ENCODE measurements around the gene CAPZA1. TPM values are rescaled to one million over a fixed set of nuclear protein-coding genes. Genes with fewer than 3 reads are reported as not detected.
A peak's percentile ranks its signal among the peaks of the same experiment; 100 is the strongest.

Gene CAPZA1
- total RNA-seq, 1 donor from 2014 or later, result 143 TPM

GRCh38 chr1:112687785-112688496, 68.3 kb downstream of the CAPZA1 start:
- ATAC-seq (no peak), DNase-seq (no peak)
- Histone ChIP-seq H3K27ac (no peak overlapping the region), H3K4me1 (no peaks in the 10 kb centered on the region), H3K4me3 (no peak overlapping the region), H3K9me3 (no peaks in the 10 kb centered on the region), H3K27me3 (ENCODE audit: low read depth) (no peaks in the 10 kb centered on the region), H3K36me3 (peaks cover 36% of the 10 kb centered on the region)
- intact Hi-C loops (cut with DNase I), result no loop called here
- TF ChIP-seq, protein P1, sequence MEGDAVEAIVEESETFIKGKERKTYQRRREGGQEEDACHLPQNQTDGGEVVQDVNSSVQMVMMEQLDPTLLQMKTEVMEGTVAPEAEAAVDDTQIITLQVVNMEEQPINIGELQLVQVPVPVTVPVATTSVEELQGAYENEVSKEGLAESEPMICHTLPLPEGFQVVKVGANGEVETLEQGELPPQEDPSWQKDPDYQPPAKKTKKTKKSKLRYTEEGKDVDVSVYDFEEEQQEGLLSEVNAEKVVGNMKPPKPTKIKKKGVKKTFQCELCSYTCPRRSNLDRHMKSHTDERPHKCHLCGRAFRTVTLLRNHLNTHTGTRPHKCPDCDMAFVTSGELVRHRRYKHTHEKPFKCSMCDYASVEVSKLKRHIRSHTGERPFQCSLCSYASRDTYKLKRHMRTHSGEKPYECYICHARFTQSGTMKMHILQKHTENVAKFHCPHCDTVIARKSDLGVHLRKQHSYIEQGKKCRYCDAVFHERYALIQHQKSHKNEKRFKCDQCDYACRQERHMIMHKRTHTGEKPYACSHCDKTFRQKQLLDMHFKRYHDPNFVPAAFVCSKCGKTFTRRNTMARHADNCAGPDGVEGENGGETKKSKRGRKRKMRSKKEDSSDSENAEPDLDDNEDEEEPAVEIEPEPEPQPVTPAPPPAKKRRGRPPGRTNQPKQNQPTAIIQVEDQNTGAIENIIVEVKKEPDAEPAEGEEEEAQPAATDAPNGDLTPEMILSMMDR (IDR thresholded peaks at IDR 0.05), result no peak

DNA sequence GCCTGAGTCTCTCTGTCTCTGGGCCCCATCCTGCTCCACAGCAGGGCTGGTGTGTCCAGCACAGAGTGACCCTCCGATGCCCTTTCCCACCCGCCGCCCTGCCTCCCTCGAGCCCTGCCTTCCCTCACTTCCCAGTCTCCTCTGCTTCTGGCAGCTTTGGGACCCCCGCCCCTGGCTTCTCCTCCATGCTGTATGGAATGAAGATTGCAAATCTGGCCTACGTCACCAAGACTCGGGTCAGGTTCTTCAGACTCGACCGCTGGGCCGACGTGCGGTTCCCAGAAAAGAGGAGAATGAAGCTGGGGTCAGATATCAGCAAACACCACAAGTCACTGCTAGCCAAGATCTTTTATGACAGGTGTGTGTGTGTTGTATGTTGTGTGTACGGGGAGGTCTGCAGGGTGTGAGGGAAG, 69.2 kb downstream of the CAPZA1 start:
- Histone ChIP-seq H3K36me3 (peaks cover 45% of the 10 kb centered on the region), H3K27me3 (ENCODE audit: low read depth) (no peaks in the 10 kb centered on the region), H3K27ac (peak overlapping the region; percentile 2), H3K4me3 (no peak overlapping the region), H3K4me1 (no peaks in the 10 kb centered on the region), H3K9me3 (no peaks in the 10 kb centered on the region)
- DNase-seq (no peak), ATAC-seq (no peak)
- intact Hi-C loops (cut with DNase I), result no loop called here
- TF ChIP-seq, protein P1 (IDR thresholded peaks at IDR 0.05), result no peak

DNA sequence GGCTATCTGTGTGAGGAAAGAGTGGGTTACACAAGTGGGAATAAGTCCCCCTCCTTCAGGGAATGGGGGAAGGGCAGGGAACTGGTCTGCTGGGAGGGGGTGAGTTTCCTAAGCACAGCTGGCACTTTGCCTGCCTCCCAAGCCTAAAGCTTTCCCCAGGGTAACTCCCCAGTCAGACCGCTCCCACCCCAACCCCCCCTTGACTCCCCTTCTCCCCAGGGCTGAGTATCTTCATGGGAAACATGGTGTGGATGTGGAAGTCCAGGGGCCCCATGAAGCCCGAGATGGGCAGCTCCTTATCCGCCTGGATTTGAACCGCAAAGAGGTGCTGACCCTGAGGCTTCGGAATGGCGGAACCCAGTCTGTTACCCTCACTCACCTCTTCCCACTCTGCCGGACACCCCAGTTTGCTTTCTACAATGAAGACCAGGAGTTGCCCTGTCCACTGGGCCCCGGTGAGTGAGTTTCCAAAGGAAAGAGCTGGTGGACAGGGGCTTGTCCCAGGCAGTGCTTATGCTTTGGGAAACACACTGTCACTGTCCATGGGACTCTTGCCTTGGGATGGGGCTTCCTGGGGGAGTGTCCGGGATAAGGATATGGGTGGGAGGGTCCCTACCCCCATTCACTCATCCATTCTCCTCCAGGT, 69.7 kb downstream of the CAPZA1 start:
- TF ChIP-seq, protein P1 (IDR thresholded peaks at IDR 0.05), result no peak

DNA sequence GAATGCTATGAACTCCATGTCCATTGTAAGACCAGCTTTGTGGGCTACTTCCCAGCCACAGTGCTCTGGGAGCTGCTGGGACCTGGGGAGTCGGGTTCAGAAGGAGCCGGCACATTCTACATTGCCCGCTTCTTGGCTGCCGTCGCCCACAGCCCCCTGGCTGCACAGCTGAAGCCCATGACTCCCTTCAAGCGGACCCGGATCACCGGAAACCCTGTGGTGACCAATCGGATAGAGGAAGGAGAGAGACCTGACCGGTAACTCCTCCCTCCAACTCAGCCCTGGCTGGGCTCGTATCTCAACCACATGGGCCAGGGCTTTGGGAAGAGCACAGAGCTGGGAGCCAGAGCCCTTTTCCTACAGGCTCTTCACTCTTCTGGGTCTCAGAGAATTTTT, 70.2 kb downstream of the CAPZA1 start:
- no peak for ATAC-seq
- peaks cover 55% of the 10 kb centered on the region for H3K36me3 ChIP-seq
- H3K4me1 ChIP-seq, result no peaks in the 10 kb centered on the region
- intact Hi-C loops (cut with DNase I), result no loop called here
- TF ChIP-seq, protein P1 (IDR thresholded peaks at IDR 0.05), result no peak
- DNase-seq, result no peak
- H3K4me3 ChIP-seq, result no peak overlapping the region
- H3K27me3 ChIP-seq (ENCODE audit: low read depth), result no peaks in the 10 kb centered on the region
- H3K27ac ChIP-seq, result no peak overlapping the region
- no peaks in the 10 kb centered on the region for H3K9me3 ChIP-seq

More for the DNA sequence above, 69.7 kb downstream of the CAPZA1 start:
- Histone ChIP-seq H3K27ac (no peak overlapping the region), H3K9me3 (no peaks in the 10 kb centered on the region), H3K4me3 (no peak overlapping the region), H3K27me3 (ENCODE audit: low read depth) (no peaks in the 10 kb centered on the region), H3K4me1 (no peaks in the 10 kb centered on the region), H3K36me3 (peaks cover 50% of the 10 kb centered on the region)
- no peak for ATAC-seq
- DNase-seq, result no peak
- intact Hi-C loops (cut with DNase I), result no loop called here

DNA sequence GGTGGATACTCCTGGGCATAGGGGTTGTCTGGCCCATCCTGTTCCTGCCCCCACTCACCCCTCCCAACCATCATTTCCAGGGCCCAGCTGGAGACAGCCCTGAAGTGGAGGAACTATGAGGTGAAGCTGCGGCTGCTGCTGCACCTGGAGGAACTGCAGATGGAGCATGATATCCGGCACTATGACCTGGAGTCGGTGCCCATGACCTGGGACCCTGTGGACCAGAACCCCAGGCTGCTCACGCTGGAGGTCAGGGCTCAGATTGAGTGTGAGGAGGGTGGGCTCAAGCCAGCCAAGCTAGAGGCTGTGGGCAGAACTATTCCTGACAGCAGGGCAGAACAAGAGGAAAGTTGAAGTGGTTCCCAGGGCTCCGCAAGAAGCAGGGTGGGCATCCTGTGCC, 73.0 kb downstream of the CAPZA1 start:
- no peak overlapping the region for H3K4me3 ChIP-seq
- TF ChIP-seq, protein P1 (IDR thresholded peaks at IDR 0.05), result no peak
- H3K9me3 ChIP-seq, result no peaks in the 10 kb centered on the region
- DNase-seq, result no peak
- intact Hi-C loops (cut with DNase I), result no loop called here
- no peaks in the 10 kb centered on the region for H3K4me1 ChIP-seq
- H3K36me3 ChIP-seq, result peaks cover 84% of the 10 kb centered on the region
- no peaks in the 10 kb centered on the region for H3K27me3 ChIP-seq (ENCODE audit: low read depth)
- no peak overlapping the region for H3K27ac ChIP-seq
- no peak for ATAC-seq
